ENCODE data around the gene GIPC1. TPM values are rescaled to one million over a fixed set of nuclear protein-coding genes. Genes with fewer than 3 reads are reported as not detected.

The GIPC1 gene
- total and polyA plus RNA-seq, 9 of the 15 experiments (the other 6 are each of a cell fraction or from before 2014, with no cell fraction given) = 0.49 to 54.7 (median 24.8) TPM

- peaks cover 16 to 29% of the 10 kb centered on the region in 2 experiments; a peak in 4 of 5 replicates for H3K4me1 ChIP-seq (replicated peaks in 1 of 2; ENCODE audit: control insufficient read depth in 2 of 2, insufficient read depth in 2 of 2, low read length in 2 of 2)
- ChIA-PET POLR2A (no interaction called here), CTCF (ENCODE audit: low intra/inter-chr PET ratio) (no interaction called here)
- in situ Hi-C loops (cut with MboI) (no loop called here), intact Hi-C loops (cut with micrococcal nuclease) (no loop called here)
- H3K9me3 ChIP-seq (replicated peaks; ENCODE audit: control insufficient read depth, insufficient read depth, low read depth, low read length) = no peaks in the 10 kb centered on the region
- no peaks in the 10 kb centered on the region for H4K20me1 ChIP-seq (replicated peaks; ENCODE audit: control insufficient read depth, insufficient read depth, low read length)
- H3K4me3 ChIP-seq = no peak overlapping the region
- H3K27me3 ChIP-seq (ENCODE audit: control insufficient read depth in 2 of 2, insufficient read depth in 2 of 2, low read length in 2 of 2) = no peaks in the 10 kb centered on the region
- H3K36me3 ChIP-seq (ENCODE audit: control insufficient read depth, insufficient read depth, low read length) = peaks cover 6% of the 10 kb centered on the region; the same call in 1 of the 3 replicates
- H3K27ac ChIP-seq (ENCODE audit: extremely low read depth, low read depth, low read length) = no peak overlapping the region
- BruUV-seq (replicated peaks) = no TSS peak
- no peak overlapping the region for H2AFZ ChIP-seq (ENCODE audit: low read depth, low read length)
- FAIRE-seq = no peak
- no peak for ATAC-seq
- H3K9ac ChIP-seq (ENCODE audit: insufficient read depth in 1 of 2, low read depth in 2 of 2, low read length in 2 of 2) = peak overlapping the region in 1 of 2 experiments; percentile 82; a peak in 1 of 4 replicates
- DNase-seq (ENCODE audit: extremely low read depth in 1 of 4, low spot score in 3 of 4) = no peak
- 85% methylated on average over 4 of the region's 4 CpGs for WGBS (ENCODE audit: insufficient coverage, low coverage, missing lambda C conversion rate)
- peaks cover 5% of the 10 kb centered on the region; the same call in 2 of the 3 replicates for H3K79me2 ChIP-seq (ENCODE audit: control insufficient read depth, insufficient read depth, low read length)
- H3K4me2 ChIP-seq (ENCODE audit: insufficient read depth, low read length) = no peak overlapping the region
- TF ChIP-seq ZC3H4 (CRISPR knock-in tag; IDR thresholded peaks at IDR 0.05; ENCODE audit: borderline replicate concordance) (no peak), NONO (IDR thresholded peaks at IDR 0.05; ENCODE audit: low read depth in 2 of 2, low read length in 1 of 2) (no peak), PCBP2 (IDR thresholded peaks at IDR 0.05; ENCODE audit: low read depth, low read length, poor library complexity, severe bottlenecking) (no peak), TBP (optimal IDR thresholded peaks at IDR 0.05; ENCODE audit: low read depth, low read length) (no peak), MAX (CRISPR knock-in tag; IDR thresholded peaks at IDR 0.05) (no peak), ATF1 (CRISPR knock-in tag; IDR thresholded peaks at IDR 0.05) (no peak), ATF1 (tag; IDR thresholded peaks at IDR 0.05) (no peak), ADNP (tag; IDR thresholded peaks at IDR 0.05) (no peak), ZNF146 (CRISPR knock-in tag; IDR thresholded peaks at IDR 0.05; ENCODE audit: unreplicated experiment) (no peak), GTF2B (IDR thresholded peaks at IDR 0.05; ENCODE audit: extremely low read depth, insufficient read length) (no peak), ZNF584 (CRISPR knock-in tag; IDR thresholded peaks at IDR 0.05; ENCODE audit: low read depth) (no peak), CCNT2 (IDR thresholded peaks at IDR 0.05; ENCODE audit: borderline replicate concordance, extremely low read depth, insufficient read length, low read depth, low read length) (no peak), E2F3 (CRISPR knock-in tag; IDR thresholded peaks at IDR 0.05) (no peak), ZNF133 (CRISPR knock-in tag; IDR thresholded peaks at IDR 0.05) (no peak), ZNF121 (CRISPR knock-in tag; conservative IDR thresholded peaks at IDR 0.05) (no peak)
- H3K9me1 ChIP-seq (ENCODE audit: control insufficient read depth, insufficient read depth, low read length) = no peaks in the 10 kb centered on the region
Observed at GRCh38 chr19:14494411-14494810, 1.5 kb downstream of the GIPC1 start.

Data from K562 (cell line).